IMR-90 (cell line): ENCODE measurements around the gene KLF13. TPM values are rescaled to one million over a fixed set of nuclear protein-coding genes. Genes with fewer than 3 reads are reported as not detected.

ENCODE experiments used
- ATAC-seq: fragments of 200-7000 bp; cut with Tn5 transposase; 2 replicates; pipeline ENCODE4 v1.9.1; 2020; ENCODE audit warnings: low read depth, mild to moderate bottlenecking, moderate library complexity
- BruUV-seq: library from RNA; stranded (reverse); fragments of 400-500 nt; replicated peaks from 2 replicates; lab custom pipeline; 2021; lab: Mats Ljungman, UMichigan
- CTCF ChIA-PET: fragments of 300-600 bp; formaldehyde crosslinking; extraction: SDS; loops from one replicate; lab custom pipeline; 2021; ENCODE audit warnings: antibody characterized with exemption; lab: Yijun Ruan, JAX
- POLR2A ChIA-PET: fragments of 300-600 bp; sonication (Branson Sonifier 250); formaldehyde crosslinking; loops from one replicate; lab custom pipeline; 2022; ENCODE audit warnings: antibody characterized with exemption; ENCODE audit not compliant: unreplicated experiment; lab: Charles Lee
- DNase-seq: peaks from one replicate; pipeline ENCODE4 v3.0.0; 2013
- H2AFZ ChIP-seq: replicated peaks from 2 replicates; pipeline ENCODE3; 2013; ENCODE audit warnings: low read length, mild to moderate bottlenecking; ENCODE audit not compliant: poor library complexity
- H2AK5ac ChIP-seq: 2 replicates; pipeline ENCODE4 v1.6.1; 2013; ENCODE audit warnings: low read depth, low read length, inconsistent platforms
- H2AK9ac ChIP-seq: replicated peaks from 2 replicates; pipeline ENCODE3; 2013; ENCODE audit warnings: mild to moderate bottlenecking, low read depth, low read length, moderate library complexity; ENCODE audit not compliant: poor library complexity
- H2BK120ac ChIP-seq: 2 replicates; pipeline ENCODE4 v1.6.1; 2013; ENCODE audit warnings: low read depth, low read length, inconsistent platforms
- H2BK15ac ChIP-seq: 3 replicates; pipeline ENCODE4 v1.6.1; 2013; ENCODE audit warnings: low read depth, low read length, inconsistent platforms
- H2BK20ac ChIP-seq: 2 replicates; pipeline ENCODE4 v1.6.1; 2013; ENCODE audit warnings: low read depth, mild to moderate bottlenecking, inconsistent platforms, low read length, moderate library complexity
- H2BK5ac ChIP-seq: 2 replicates; pipeline ENCODE4 v1.6.1; 2013; ENCODE audit warnings: mild to moderate bottlenecking, low read depth, low read length, inconsistent platforms; ENCODE audit not compliant: poor library complexity, severe bottlenecking
- H3K14ac ChIP-seq: replicated peaks from 2 replicates; pipeline ENCODE4 v1.6.1; 2013; ENCODE audit warnings: low read depth, low read length, inconsistent platforms
- H3K18ac ChIP-seq: 2 replicates; pipeline ENCODE4 v1.6.1; 2013; ENCODE audit warnings: low read depth, low read length, control low read depth
- H3K23ac ChIP-seq: 2 replicates; pipeline ENCODE4 v1.6.1; 2013; ENCODE audit warnings: low read depth, low read length, inconsistent platforms
- H3K27ac ChIP-seq: 2 replicates; pipeline ENCODE4 v1.5.1; 2013; ENCODE audit warnings: mild to moderate bottlenecking, control low read depth, low read length; ENCODE audit not compliant: insufficient read depth
- H3K27me3 ChIP-seq: 2 replicates; pipeline ENCODE4 v1.6.1; 2013; ENCODE audit warnings: low read length; ENCODE audit not compliant: control insufficient read depth, insufficient read depth
- H3K36me3 ChIP-seq: 2 replicates; pipeline ENCODE4 v1.6.1; 2013; ENCODE audit warnings: low read length, mixed read lengths; ENCODE audit not compliant: control insufficient read depth, insufficient read depth
- H3K4ac ChIP-seq: 2 replicates; pipeline ENCODE4 v1.6.1; 2013; ENCODE audit warnings: low read depth, low read length, inconsistent platforms
- H3K4me1 ChIP-seq: 2 replicates; pipeline ENCODE4 v1.6.1; 2013; ENCODE audit warnings: low read length, mixed read lengths; ENCODE audit not compliant: control insufficient read depth, insufficient read depth
- H3K4me2 ChIP-seq: 2 replicates; pipeline ENCODE4 v1.6.1; 2013; ENCODE audit warnings: low read depth, mild to moderate bottlenecking, control low read depth, low read length, moderate library complexity
- H3K4me3 ChIP-seq: 2 replicates; pipeline ENCODE4 v1.5.1; 2013; ENCODE audit warnings: low read depth, mild to moderate bottlenecking, control low read depth, low read length, moderate library complexity; ENCODE audit not compliant: insufficient read depth
- H3K56ac ChIP-seq: 2 replicates; pipeline ENCODE4 v1.6.1; 2013; ENCODE audit warnings: low read length, inconsistent platforms; ENCODE audit not compliant: insufficient read depth; ENCODE audit errors: extremely low read depth
- H3K79me1 ChIP-seq, 2 experiments: 2 replicates each; pipeline ENCODE4 v1.6.1; 2013; ENCODE audit warnings: low read length in 2 of 2, inconsistent platforms in 1 of 2, low read depth in 1 of 2
- H3K9ac ChIP-seq: 2 replicates; pipeline ENCODE4 v1.6.1; 2013; ENCODE audit warnings: low read depth, low read length, control low read depth
- H3K9me1 ChIP-seq: 2 replicates; pipeline ENCODE4 v1.6.1; 2013; ENCODE audit warnings: low read length, inconsistent platforms; ENCODE audit not compliant: insufficient read depth
- H3K9me3 ChIP-seq: 2 replicates; pipeline ENCODE4 v1.6.1; 2013; ENCODE audit warnings: low read length; ENCODE audit not compliant: control insufficient read depth, insufficient read depth
- H4K20me1 ChIP-seq: 2 replicates; pipeline ENCODE4 v1.6.1; 2013; ENCODE audit warnings: low read length, inconsistent platforms; ENCODE audit not compliant: insufficient read depth
- H4K5ac ChIP-seq: 2 replicates; pipeline ENCODE4 v1.6.1; 2013; ENCODE audit warnings: mild to moderate bottlenecking, low read depth, low read length, control low read depth
- H4K8ac ChIP-seq, 2 experiments: 2 replicates each; pipeline ENCODE4 v1.6.1; 2013; ENCODE audit warnings: low read depth in 2 of 2, low read length in 2 of 2, control low read depth in 1 of 2, inconsistent platforms in 1 of 2
- H4K91ac ChIP-seq: 2 replicates; pipeline ENCODE4 v1.6.1; 2013; ENCODE audit warnings: low read depth, low read length, inconsistent platforms; ENCODE audit not compliant: insufficient read depth
- MAZ ChIP-seq: IDR thresholded peaks from 2 replicates; pipeline ENCODE4 v1.6.1; 2012; ENCODE audit warnings: low read depth, mild to moderate bottlenecking, low read length, improper control_type of control experiment, moderate library complexity, borderline replicate concordance
- POLR2A ChIP-seq: IDR thresholded peaks from 2 replicates; pipeline ENCODE4 v1.6.1; 2012; ENCODE audit warnings: mild to moderate bottlenecking, low read depth, low read length
- RCOR1 ChIP-seq: IDR thresholded peaks from 2 replicates; pipeline ENCODE4 v1.6.1; 2012; ENCODE audit warnings: mild to moderate bottlenecking, low read length, improper control_type of control experiment; ENCODE audit not compliant: insufficient replicate concordance
- WGBS, 2 experiments: methylation state at CpG; one replicate each; pipeline versions ENCODE4 v1.1.5 to v1.1.7; 2013; ENCODE audit warnings: missing lambda C conversion rate in 2 of 2; ENCODE audit not compliant: insufficient read length in 1 of 2; ENCODE audit errors: extremely low coverage in 2 of 2; 5-methylcytosine and 5-hydroxymethylcytosine counted together
- dilution Hi-C: fragments of 300-500 bp; cut with HindIII; formaldehyde crosslinking; loops from one replicate; pipeline ENCODE4 v1.14.3; 2018; ENCODE audit warnings: low sequenced_read_pairs; ENCODE audit not compliant: unreplicated experiment
- in situ Hi-C: fragments of 300-500 bp; cut with MboI; formaldehyde crosslinking; loops from 3 replicates; pipeline ENCODE4 v1.14.3; 2019; ENCODE audit warnings: low sequenced_read_pairs, inconsistent platforms, mixed read lengths
- intact Hi-C: fragments of 100-400 bp; cut with micrococcal nuclease; formaldehyde crosslinking; loops from 2 replicates; pipeline ENCODE4 v1.10.0; 2022
- polyA plus RNA-seq, 3 experiments: library from polyadenylated mRNA; depleted of rRNA; stranded (reverse); fragments of >200 nt; gene quantifications; 2 replicates each; pipeline ENCODE4 v1.2.3, GENCODE V29; 2012; ENCODE audit warnings: low replicate concordance in 1 of 3
- total RNA-seq: library from RNA; depleted of rRNA; stranded (reverse); fragments of >200 nt; gene quantifications from 2 replicates; pipeline ENCODE4 v1.2.3, GENCODE V29; 2012

Gene KLF13
- total and polyA plus RNA-seq, 2 of the 4 experiments (the other 2 are of a cell fraction), result 9.5 to 10.6 TPM

- H3K4me1 ChIP-seq, result no peaks in the 10 kb centered on the region
- DNase-seq (no peak), ATAC-seq (no peak)
- BruUV-seq, result no TSS peak
- no peak overlapping the region for H2BK120ac ChIP-seq
- no peak overlapping the region for H3K27ac ChIP-seq
- peaks cover 3% of the 10 kb centered on the region for H3K9me3 ChIP-seq
- no peaks in the 10 kb centered on the region for H3K27me3 ChIP-seq
- POLR2A ChIA-PET, result no interaction called here
- 96% methylated on average over 3 of the region's 10 CpGs; no CpG with 5 or more reads in 1 of the 2 experiments for WGBS, 2 experiments
- peaks cover 14% of the 10 kb centered on the region for H3K36me3 ChIP-seq
- in situ Hi-C loops (no loop called here), intact Hi-C loops (no loop called here), dilution Hi-C loops (no loop called here)
- H4K20me1 ChIP-seq, result no peaks in the 10 kb centered on the region
- H2BK5ac ChIP-seq, result no peak overlapping the region
- no peak overlapping the region for H2AFZ ChIP-seq
- peak overlapping the region; percentile 24 for H2AK9ac ChIP-seq
- H3K79me1 ChIP-seq, result peaks cover 5 to 19% of the 10 kb centered on the region in 2 experiments; a peak in 3 of 4 replicates
- no peak overlapping the region for H3K4me2 ChIP-seq
- TF ChIP-seq POLR2A (no peak), RCOR1 (no peak), MAZ (no peak)
- no peak overlapping the region; the same call in 1 of the 2 replicates for H3K14ac ChIP-seq
- CTCF ChIA-PET, result no interaction called here
- H3K4ac ChIP-seq, result no peak overlapping the region
- H3K18ac ChIP-seq, result no peak overlapping the region
- peaks cover 8% of the 10 kb centered on the region; the same call in 1 of the 2 replicates for H3K9me1 ChIP-seq
- no peak overlapping the region for H4K5ac ChIP-seq
- H4K91ac ChIP-seq, result no peak overlapping the region
- H2AK5ac ChIP-seq, result no peak overlapping the region
- H3K4me3 ChIP-seq, result no peak overlapping the region
- no peak overlapping the region for H4K8ac ChIP-seq
- H3K56ac ChIP-seq, result no peak overlapping the region
- no peak overlapping the region for H3K23ac ChIP-seq
- H2BK20ac ChIP-seq, result no peak overlapping the region
- no peak overlapping the region for H2BK15ac ChIP-seq
- H3K9ac ChIP-seq, result no peak overlapping the region
Observed at GRCh38 chr15:31381801-31382712, 55.4 kb downstream of the KLF13 start.
